Measurements from ENCODE around the gene MED13L.

- TF ChIP-seq EZH2 (IDR thresholded peaks at IDR 0.05; ENCODE audit: insufficient read depth, poor library complexity, severe bottlenecking): no peak
- TF ChIP-seq EZH2phosphoT487 (IDR thresholded peaks at IDR 0.05; ENCODE audit: insufficient read depth, low read depth): no peak
Observed at GRCh38 chr12:116153983-116154382, 123.5 kb downstream of the MED13L start.
